Vagina (tissue), 2 donors: Measurements from ENCODE around the gene VPS35L. TPM values are rescaled to one million over a fixed set of nuclear protein-coding genes. Genes with fewer than 3 reads are reported as not detected.

Experiments used
- DNase-seq, 2 donors: peaks; one replicate each; pipeline ENCODE4 v3.0.0-alpha.2; 2017; ENCODE audit errors: extremely low spot score in 2 of 2
- H3K27ac ChIP-seq: fragments of 200-600 bp; sonication (generic); one replicate; pipeline ENCODE4 v1.5.1; 2019
- H3K27me3 ChIP-seq: fragments of 200-600 bp; sonication (generic); one replicate; pipeline ENCODE4 v1.5.1; 2019
- H3K36me3 ChIP-seq, 2 donors: fragments of 200-600 bp; sonication (generic); one replicate each; pipeline ENCODE4 v1.5.1; 2017 to 2019
- H3K4me1 ChIP-seq: fragments of 200-600 bp; sonication (generic); one replicate; pipeline ENCODE4 v1.5.1; 2019
- H3K4me3 ChIP-seq, 2 donors: fragments of 200-600 bp; sonication (generic); 1 replicate in 1 of 2; 2 replicates in 1 of 2; pipeline ENCODE4 v1.5.1; 2016 to 2019
- H3K9me3 ChIP-seq: fragments of 200-600 bp; sonication (generic); one replicate; pipeline ENCODE4 v1.5.1; 2019
- POLR2A ChIP-seq, 2 donors: fragments of 450-650 bp; IDR thresholded peaks; one replicate each; pipeline ENCODE4 v1.6.1; 2017; ENCODE audit warnings: antibody characterized with exemption in 2 of 2, mild to moderate bottlenecking in 2 of 2, moderate library complexity in 2 of 2
- POLR2AphosphoS5 ChIP-seq, 2 donors: sonication (generic); formaldehyde crosslinking; IDR thresholded peaks; one replicate each; pipeline ENCODE4 v1.9.0; 2017; ENCODE audit warnings: antibody characterized with exemption in 2 of 2, mild to moderate bottlenecking in 2 of 2, low read depth in 1 of 2; ENCODE audit not compliant: insufficient read depth in 1 of 2
- intact Hi-C: fragments of 100-400 bp; cut with DNase I; formaldehyde crosslinking; loops from one replicate; pipeline ENCODE4 v1.15.1; 2023
- total RNA-seq: library from RNA; depleted of rRNA; stranded (reverse); fragments of >200 nt; gene quantifications from one replicate; pipeline ENCODE4 v1.2.3, GENCODE V29; 2016
- TF ChIP-seq, protein P1 (sequence below), 3 experiments: fragments of 450-650 bp in 2 of 3; fragments of 200-600 bp in 1 of 3; sonication (generic) in 1 of 3; IDR thresholded peaks; one replicate each; pipeline ENCODE4 v1.5.1; 2017 to 2019; ENCODE audit warnings: antibody characterized with exemption in 3 of 3, mild to moderate bottlenecking in 2 of 3, moderate library complexity in 2 of 3

VPS35L gene
- total RNA-seq, 1 donor from 2014 or later = 39.8 TPM

DNA sequence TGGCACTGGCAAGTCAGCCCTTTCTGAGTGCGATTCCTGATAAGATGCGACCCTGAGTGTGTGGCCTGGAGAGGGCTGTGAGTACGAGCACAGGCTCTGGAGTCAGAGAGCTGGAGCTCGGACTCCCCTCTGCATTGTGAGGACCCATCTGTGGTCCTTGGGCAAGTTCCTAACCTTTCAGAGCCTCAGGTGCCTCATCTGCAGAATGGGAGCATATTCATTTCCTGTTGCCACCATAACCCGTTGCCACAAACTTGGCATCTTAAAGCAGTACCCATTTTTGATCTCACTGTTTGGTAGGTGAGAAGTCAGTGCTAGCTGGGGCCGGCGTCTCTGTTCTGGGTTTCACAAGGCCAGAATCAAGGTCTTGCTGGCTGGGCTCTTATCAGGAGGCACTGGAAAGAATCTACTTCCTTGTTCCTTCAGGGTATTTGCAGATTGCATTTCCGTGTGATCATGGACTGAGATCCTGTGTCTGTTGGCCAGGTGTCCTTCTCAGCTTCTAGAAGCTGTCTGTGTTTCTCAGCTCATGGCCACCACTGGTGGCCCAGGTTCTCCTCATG, 142.3 kb downstream of the VPS35L start:
- Histone ChIP-seq H3K4me3 (no peak overlapping the region), H3K4me1 (peaks cover 59% of the 10 kb centered on the region), H3K9me3 (no peaks in the 10 kb centered on the region), H3K27me3 (no peaks in the 10 kb centered on the region), H3K27ac (peak overlapping the region; percentile 89), H3K36me3 (peaks cover 0 to 20% of the 10 kb centered on the region in 2 donors)
- DNase-seq = no peak
- TF ChIP-seq POLR2AphosphoS5 (IDR thresholded peaks at IDR 0.05; ENCODE audit: insufficient read depth in 1 of 2, low read depth in 1 of 2) (no peak), POLR2A (IDR thresholded peaks at IDR 0.05) (no peak)
- TF ChIP-seq, protein P1, sequence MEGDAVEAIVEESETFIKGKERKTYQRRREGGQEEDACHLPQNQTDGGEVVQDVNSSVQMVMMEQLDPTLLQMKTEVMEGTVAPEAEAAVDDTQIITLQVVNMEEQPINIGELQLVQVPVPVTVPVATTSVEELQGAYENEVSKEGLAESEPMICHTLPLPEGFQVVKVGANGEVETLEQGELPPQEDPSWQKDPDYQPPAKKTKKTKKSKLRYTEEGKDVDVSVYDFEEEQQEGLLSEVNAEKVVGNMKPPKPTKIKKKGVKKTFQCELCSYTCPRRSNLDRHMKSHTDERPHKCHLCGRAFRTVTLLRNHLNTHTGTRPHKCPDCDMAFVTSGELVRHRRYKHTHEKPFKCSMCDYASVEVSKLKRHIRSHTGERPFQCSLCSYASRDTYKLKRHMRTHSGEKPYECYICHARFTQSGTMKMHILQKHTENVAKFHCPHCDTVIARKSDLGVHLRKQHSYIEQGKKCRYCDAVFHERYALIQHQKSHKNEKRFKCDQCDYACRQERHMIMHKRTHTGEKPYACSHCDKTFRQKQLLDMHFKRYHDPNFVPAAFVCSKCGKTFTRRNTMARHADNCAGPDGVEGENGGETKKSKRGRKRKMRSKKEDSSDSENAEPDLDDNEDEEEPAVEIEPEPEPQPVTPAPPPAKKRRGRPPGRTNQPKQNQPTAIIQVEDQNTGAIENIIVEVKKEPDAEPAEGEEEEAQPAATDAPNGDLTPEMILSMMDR (IDR thresholded peaks at IDR 0.05) = no peak
- intact Hi-C loops = loop anchor here (5.0 kb wide), 1 partner anchor 184 kb away; the partner anchor contains the start of gene GPRC5B

DNA sequence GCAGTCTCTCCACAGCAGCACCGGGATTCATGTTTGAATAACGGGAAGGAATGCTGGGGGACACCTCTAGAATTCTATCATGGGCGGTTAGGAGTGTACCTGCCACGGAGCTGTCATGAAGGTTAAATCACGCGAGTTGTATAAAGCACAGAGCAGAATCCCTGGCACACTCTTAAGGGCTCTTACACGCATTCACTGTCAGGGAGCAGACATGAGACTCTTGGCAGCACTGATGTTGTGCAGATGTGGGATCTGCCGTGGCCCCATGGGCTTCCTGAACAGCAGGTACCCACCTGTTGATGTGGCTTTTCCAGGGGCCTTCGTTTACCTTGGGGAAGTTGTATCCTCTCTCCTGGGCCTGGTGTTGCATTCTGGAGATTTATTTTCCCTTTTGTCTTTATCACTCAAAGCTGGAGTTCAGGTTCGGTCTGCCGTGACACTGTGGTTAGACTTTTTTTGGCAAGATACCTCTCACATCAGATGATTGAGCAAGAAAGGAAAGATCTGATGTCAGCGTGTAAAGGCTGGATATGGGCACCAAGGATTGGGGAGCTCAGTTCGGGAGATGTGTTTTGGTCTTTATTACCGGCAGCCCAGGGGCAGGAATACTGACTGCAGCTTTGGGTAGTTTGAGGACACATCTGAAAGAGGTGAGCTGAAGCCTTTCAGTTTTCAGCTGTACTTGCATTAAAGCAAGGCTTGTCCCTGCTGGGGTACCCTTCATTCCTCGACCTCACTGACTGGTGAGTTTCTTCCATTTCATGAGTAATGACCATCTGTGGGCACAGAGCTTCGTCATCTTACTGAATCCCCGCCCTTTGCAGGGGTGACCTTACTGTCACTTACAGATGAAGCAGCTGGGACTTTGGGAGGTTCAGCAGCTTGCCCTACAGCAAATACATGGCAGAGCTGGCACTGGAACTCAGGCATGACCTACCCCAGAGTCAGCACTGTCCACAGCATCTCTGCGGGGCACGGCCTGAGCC, 143.3 kb downstream of the VPS35L start:
- Histone ChIP-seq H3K36me3 (peaks cover 0 to 25% of the 10 kb centered on the region in 2 donors), H3K27me3 (no peaks in the 10 kb centered on the region), H3K4me3 (no peak overlapping the region), H3K27ac (peak overlapping the region; percentile 89), H3K4me1 (peaks cover 59% of the 10 kb centered on the region), H3K9me3 (no peaks in the 10 kb centered on the region)
- intact Hi-C loops = loop anchor here (5.0 kb wide), 1 partner anchor 184 kb away; the partner anchor contains the start of gene GPRC5B
- no peak for DNase-seq
- TF ChIP-seq, protein P1 (IDR thresholded peaks at IDR 0.05) = no peak
- TF ChIP-seq POLR2A (IDR thresholded peaks at IDR 0.05) = no peak
- TF ChIP-seq POLR2AphosphoS5 (IDR thresholded peaks at IDR 0.05; ENCODE audit: insufficient read depth in 1 of 2, low read depth in 1 of 2) = no peak

DNA sequence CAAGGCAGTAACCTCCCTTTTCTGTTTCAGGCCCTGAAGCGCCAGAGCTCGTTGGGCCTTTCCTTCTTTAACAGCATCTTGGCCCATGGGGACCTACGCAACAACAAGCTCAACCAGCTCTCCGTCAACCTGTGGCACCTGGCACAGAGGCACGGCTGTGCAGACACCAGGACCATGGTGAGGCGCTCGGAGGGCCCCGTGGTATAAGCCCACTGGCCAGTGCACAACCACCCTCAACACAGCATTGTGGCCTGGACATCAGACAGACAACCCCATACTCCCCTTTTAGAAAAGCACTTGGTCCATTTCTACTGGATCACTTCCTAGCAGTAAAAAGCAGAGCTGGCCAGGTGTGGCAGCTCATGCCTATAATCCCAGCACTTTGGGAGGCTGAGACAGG, 144.0 kb downstream of the VPS35L start:
- intact Hi-C loops = loop anchor here (5.0 kb wide), 1 partner anchor 183 kb away; the partner anchor contains the start of gene GPRC5B
- peaks cover 64% of the 10 kb centered on the region for H3K4me1 ChIP-seq
- TF ChIP-seq POLR2A (IDR thresholded peaks at IDR 0.05) = no peak
- TF ChIP-seq, protein P1 (IDR thresholded peaks at IDR 0.05) = no peak
- no peaks in the 10 kb centered on the region for H3K9me3 ChIP-seq
- peak overlapping the region; percentile 89 for H3K27ac ChIP-seq
- no peaks in the 10 kb centered on the region for H3K27me3 ChIP-seq
- no peak for DNase-seq
- peaks cover 0 to 25% of the 10 kb centered on the region in 2 donors for H3K36me3 ChIP-seq
- no peak overlapping the region for H3K4me3 ChIP-seq

DNA sequence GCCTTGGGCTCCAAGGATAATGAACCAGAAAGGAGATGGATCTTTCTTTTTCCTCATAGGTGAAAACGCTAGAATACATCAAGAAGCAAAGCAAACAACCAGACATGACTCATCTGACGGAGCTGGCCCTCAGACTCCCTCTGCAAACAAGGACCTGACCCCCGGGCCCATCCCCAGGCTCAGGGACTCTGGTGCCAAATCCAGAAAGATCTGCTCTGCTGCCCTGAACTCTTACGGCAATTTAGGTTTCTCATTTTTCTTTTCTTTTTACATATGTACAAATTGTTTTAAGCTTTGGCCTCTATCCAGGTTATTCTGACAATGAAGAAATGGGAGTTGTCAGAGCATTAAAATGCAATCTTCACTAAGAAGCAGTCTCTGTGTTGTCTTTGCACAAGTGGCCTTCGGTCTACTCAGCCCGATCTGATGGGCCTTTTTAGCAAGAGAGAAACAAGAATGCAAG, 144.8 kb downstream of the VPS35L start:
- Histone ChIP-seq H3K27me3 (no peaks in the 10 kb centered on the region), H3K36me3 (peaks cover 0 to 30% of the 10 kb centered on the region in 2 donors), H3K4me3 (no peak overlapping the region), H3K9me3 (no peaks in the 10 kb centered on the region), H3K27ac (peak overlapping the region; percentile 89), H3K4me1 (peaks cover 73% of the 10 kb centered on the region)
- no peak for DNase-seq
- TF ChIP-seq POLR2A (IDR thresholded peaks at IDR 0.05) = no peak
- TF ChIP-seq POLR2AphosphoS5 (IDR thresholded peaks at IDR 0.05; ENCODE audit: insufficient read depth in 1 of 2, low read depth in 1 of 2) = peak in 1 of 2 donors; percentile 21
- TF ChIP-seq, protein P1 (IDR thresholded peaks at IDR 0.05) = no peak
- intact Hi-C loops = no loop called here
